Measurements from ENCODE around the gene ARF1. TPM values are rescaled to one million over a fixed set of nuclear protein-coding genes. Genes with fewer than 3 reads are reported as not detected.
"Not testable (repeated sequence)": the region's sequence is repeated elsewhere in the genome, so short reads cannot be mapped to it uniquely, and the experiment has no call there.

The ARF1 gene
- total RNA-seq, 1 donor from 2014 or later = 339 TPM

DNA sequence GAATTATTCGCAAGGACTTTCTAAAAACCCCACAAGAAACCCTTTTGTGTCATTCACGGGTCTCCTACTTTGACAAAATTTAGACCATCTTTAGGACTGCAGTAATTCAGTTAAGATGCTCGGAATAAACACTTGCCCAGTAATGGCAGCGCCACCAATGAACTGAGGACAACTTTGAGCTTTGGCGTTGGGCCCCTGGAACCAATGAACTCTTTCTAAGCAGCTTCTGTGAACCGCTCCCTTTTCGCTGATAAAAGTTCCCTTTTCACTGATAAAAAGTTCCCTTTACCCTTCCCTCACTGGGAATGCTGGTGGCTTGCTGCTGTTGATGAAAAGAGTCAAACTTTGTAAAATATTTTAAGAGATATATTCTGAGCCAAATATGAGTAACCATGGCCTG lies 28.0 kb downstream of the ARF1 start:
- TF ChIP-seq, protein P1, sequence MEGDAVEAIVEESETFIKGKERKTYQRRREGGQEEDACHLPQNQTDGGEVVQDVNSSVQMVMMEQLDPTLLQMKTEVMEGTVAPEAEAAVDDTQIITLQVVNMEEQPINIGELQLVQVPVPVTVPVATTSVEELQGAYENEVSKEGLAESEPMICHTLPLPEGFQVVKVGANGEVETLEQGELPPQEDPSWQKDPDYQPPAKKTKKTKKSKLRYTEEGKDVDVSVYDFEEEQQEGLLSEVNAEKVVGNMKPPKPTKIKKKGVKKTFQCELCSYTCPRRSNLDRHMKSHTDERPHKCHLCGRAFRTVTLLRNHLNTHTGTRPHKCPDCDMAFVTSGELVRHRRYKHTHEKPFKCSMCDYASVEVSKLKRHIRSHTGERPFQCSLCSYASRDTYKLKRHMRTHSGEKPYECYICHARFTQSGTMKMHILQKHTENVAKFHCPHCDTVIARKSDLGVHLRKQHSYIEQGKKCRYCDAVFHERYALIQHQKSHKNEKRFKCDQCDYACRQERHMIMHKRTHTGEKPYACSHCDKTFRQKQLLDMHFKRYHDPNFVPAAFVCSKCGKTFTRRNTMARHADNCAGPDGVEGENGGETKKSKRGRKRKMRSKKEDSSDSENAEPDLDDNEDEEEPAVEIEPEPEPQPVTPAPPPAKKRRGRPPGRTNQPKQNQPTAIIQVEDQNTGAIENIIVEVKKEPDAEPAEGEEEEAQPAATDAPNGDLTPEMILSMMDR (IDR thresholded peaks at IDR 0.05) = no peak
- H3K9me3 Mint-ChIP-seq (ENCODE audit: low read depth) = no peaks in the 10 kb centered on the region

DNA sequence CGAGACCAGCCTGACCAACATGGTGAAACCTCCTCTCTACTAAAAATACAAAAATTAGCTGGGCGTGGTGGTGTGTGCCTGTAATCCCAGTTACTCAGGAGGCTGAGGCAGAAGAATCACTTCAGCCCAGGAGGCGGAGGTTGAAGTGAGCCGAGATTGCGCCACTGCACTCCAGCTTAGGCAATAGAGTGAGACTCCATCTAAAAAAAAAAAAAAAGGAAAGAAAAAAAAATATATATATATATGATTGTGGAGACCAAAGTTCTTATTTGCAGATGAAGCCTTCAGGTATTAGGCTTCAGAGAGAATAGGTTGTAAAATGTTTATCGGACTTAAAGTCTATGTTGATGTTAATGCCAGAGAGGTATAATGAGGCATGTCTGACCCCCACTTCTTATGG lies 28.8 kb downstream of the ARF1 start:
- H3K36me3 Mint-ChIP-seq (ENCODE audit: low read depth); H3K27ac Mint-ChIP-seq (ENCODE audit: unreplicated experiment); DNase-seq (ENCODE audit: low spot score); H3K9me3 Mint-ChIP-seq (ENCODE audit: low read depth); H3K4me3 Mint-ChIP-seq (ENCODE audit: unreplicated experiment); H3K27me3 Mint-ChIP-seq (ENCODE audit: low read depth): not testable (repeated sequence)
- H3K4me1 Mint-ChIP-seq (ENCODE audit: low read depth) = peaks cover 22% of the 10 kb centered on the region

More for the DNA sequence above, 28.0 kb downstream of the ARF1 start:
- H3K27me3 Mint-ChIP-seq (ENCODE audit: low read depth) = no peaks in the 10 kb centered on the region
- H3K4me1 Mint-ChIP-seq (ENCODE audit: low read depth) = peaks cover 22% of the 10 kb centered on the region
- H3K36me3 Mint-ChIP-seq (ENCODE audit: low read depth) = peaks cover 4% of the 10 kb centered on the region
- no peak overlapping the region for H3K27ac Mint-ChIP-seq (ENCODE audit: unreplicated experiment)
- DNase-seq (ENCODE audit: low spot score) = no peak
- H3K4me3 Mint-ChIP-seq (ENCODE audit: unreplicated experiment) = no peak overlapping the region

DNA sequence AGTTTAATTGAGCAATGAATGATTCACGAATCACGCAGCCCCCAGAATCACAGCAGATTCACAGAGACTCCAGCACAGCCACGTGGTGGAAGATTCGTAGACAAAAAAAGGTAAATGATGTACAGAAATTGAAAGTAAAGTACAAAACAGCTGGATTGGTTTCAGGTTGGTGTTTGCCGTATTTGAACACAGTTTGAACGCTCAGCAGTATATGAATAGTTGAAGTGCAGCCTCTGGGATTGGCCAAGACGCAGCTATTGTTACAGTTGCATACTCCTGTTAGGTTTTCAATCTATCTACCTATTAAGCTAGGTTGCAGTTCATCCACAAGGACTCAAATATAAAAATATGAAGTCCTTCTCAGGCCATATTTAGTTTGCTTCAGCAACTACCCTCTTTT lies 29.7 kb downstream of the ARF1 start:
- no peak for DNase-seq (ENCODE audit: low spot score)
- Mint-ChIP-seq H3K4me3 (ENCODE audit: unreplicated experiment) (no peak overlapping the region), H3K9me3 (ENCODE audit: low read depth) (no peaks in the 10 kb centered on the region), H3K36me3 (ENCODE audit: low read depth) (no peaks in the 10 kb centered on the region), H3K4me1 (ENCODE audit: low read depth) (peaks cover 22% of the 10 kb centered on the region), H3K27ac (ENCODE audit: unreplicated experiment) (no peak overlapping the region), H3K27me3 (ENCODE audit: low read depth) (no peaks in the 10 kb centered on the region)
- TF ChIP-seq, protein P1 (IDR thresholded peaks at IDR 0.05) = no peak

DNA sequence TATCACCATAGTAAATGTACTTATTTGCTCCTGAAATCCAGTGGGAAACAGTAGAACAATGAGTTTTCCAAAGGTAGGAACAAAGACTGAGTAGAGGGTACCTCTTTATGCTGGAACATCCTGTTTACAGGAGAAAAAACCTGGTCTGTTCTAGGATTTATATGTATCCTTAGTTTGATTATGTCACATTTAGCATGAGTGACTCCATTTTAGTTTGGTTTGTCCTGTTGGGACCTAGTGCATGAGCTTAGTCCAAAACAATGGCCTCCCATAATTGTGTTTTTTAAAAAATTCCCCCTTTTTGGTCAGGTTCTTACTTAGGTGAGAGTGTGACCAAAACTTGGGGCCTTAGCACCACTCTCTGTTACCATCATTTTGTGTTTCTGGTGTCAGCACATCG lies 30.1 kb downstream of the ARF1 start:
- no peaks in the 10 kb centered on the region for H3K36me3 Mint-ChIP-seq (ENCODE audit: low read depth)
- H3K4me3 Mint-ChIP-seq (ENCODE audit: unreplicated experiment) = no peak overlapping the region
- DNase-seq (ENCODE audit: low spot score) = no peak
- peaks cover 21% of the 10 kb centered on the region for H3K4me1 Mint-ChIP-seq (ENCODE audit: low read depth)
- H3K27ac Mint-ChIP-seq (ENCODE audit: unreplicated experiment) = no peak overlapping the region
- H3K9me3 Mint-ChIP-seq (ENCODE audit: low read depth) = peaks cover 2% of the 10 kb centered on the region
- TF ChIP-seq, protein P1 (IDR thresholded peaks at IDR 0.05) = no peak
- no peaks in the 10 kb centered on the region for H3K27me3 Mint-ChIP-seq (ENCODE audit: low read depth)

DNA sequence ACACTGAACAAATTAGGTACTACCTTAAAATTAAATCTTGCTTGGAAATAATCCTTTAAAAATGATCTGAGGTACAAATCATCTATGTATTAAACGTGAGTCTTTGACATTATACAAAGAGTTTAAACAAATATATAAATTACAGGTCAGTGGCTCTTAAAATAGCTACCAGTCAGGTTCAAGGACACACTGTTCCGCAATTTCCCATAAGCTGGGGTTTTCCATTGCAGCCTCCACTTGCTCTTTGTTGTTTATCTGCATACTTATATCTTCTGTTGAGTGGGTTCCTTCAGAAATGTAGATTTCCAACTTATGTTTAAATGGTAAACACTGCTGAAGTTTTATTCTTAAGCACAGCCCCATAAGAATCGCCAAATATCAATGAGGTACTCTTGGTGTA lies 32.3 kb downstream of the ARF1 start:
- peaks cover 7% of the 10 kb centered on the region for H3K4me1 Mint-ChIP-seq (ENCODE audit: low read depth)
- H3K27me3 Mint-ChIP-seq (ENCODE audit: low read depth) = no peaks in the 10 kb centered on the region
- TF ChIP-seq, protein P1 (IDR thresholded peaks at IDR 0.05) = no peak
- DNase-seq (ENCODE audit: low spot score) = no peak
- H3K36me3 Mint-ChIP-seq (ENCODE audit: low read depth) = no peaks in the 10 kb centered on the region
- no peak overlapping the region for H3K4me3 Mint-ChIP-seq (ENCODE audit: unreplicated experiment)
- peaks cover 5% of the 10 kb centered on the region for H3K9me3 Mint-ChIP-seq (ENCODE audit: low read depth)
- H3K27ac Mint-ChIP-seq (ENCODE audit: unreplicated experiment) = no peak overlapping the region

DNA sequence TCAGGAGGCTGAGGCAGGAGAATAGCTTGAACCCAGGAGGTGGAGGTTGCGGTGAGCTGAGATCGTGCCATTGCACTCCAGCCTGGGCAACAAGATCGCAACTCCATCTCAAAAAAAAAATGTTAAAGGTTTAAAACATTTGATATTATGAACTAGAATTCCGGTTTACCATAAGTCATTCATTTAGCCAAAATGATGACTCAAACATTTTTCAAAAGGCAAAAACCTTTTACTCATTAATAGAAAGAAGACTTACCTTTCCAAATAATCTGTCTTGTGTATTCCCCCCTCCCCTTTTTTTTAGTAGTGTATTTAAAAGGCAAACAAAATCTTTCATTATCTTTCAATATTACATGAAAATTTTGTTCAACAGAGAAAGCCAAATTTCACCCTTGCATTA lies 34.8 kb downstream of the ARF1 start:
- Mint-ChIP-seq H3K27me3 (ENCODE audit: low read depth) (peaks cover 2% of the 10 kb centered on the region), H3K4me1 (ENCODE audit: low read depth) (peaks cover 12% of the 10 kb centered on the region), H3K4me3 (ENCODE audit: unreplicated experiment) (no peak overlapping the region), H3K9me3 (ENCODE audit: low read depth) (peaks cover 5% of the 10 kb centered on the region), H3K27ac (ENCODE audit: unreplicated experiment) (no peak overlapping the region), H3K36me3 (ENCODE audit: low read depth) (no peaks in the 10 kb centered on the region)
- DNase-seq (ENCODE audit: low spot score) = no peak
- TF ChIP-seq, protein P1 (IDR thresholded peaks at IDR 0.05) = no peak

Data from chondrocyte (in vitro differentiated cells).